Activated CD8-positive, alpha-beta memory T cell treated with anti-CD3 and anti-CD28 coated beads for 48 hours (primary cell): ENCODE data around the gene ITGAD.

Experiments used
- DNase-seq, 3 experiments: peaks; one replicate each; pipeline ENCODE4 v3.0.0-alpha.2; 2020; ENCODE audit warnings: low read depth in 2 of 3, low spot score in 2 of 3

Gene ITGAD

DNA sequence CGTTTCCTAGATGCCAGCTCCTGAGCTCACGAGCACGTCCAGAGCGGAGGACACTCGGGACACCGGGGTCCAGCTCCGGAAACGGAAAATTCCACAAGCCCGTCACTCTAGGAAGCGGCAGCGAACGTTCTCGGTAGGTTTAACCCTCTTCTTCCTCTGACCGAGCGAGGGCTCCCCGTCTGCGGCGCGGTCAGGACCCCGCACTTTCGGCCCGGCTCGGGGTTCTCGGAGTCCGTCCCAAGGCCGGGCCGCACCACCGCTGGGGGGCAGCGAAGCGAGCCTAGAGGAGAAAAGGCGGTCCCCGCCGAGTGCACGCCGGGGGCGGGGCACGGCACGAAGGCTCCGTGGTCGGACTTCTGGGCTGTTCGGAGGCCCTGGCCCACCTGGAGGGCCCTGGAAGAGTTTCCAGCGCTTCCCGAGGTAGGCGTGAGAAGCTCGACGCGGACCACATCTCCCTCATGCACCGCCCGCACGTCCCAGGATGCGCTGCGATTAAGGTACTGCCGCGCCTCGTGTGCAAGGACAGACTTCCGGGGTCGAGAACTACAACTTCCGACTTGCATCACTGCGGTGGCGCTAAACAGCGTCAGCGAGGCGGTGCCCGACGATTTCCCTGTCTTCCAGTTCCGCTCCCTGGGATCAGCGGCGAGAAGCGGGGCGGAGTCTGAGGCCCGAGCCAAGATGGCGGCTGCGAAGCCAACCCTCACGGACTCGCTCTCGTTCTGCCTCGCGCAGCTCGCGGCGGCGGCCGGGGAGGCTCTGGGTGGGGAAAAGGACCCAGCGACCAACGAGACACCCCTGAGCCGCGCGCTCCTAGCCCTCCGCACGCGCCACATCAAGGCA, 65.9 kb downstream of the ITGAD start, which contains the start of gene ARMC5:
Gene ARMC5, plus strand, starts transcription at position 658 of the 843 bp plus-strand sequence. Its CDS starts 24 bp downstream, at position 682.
- peak; percentile 86 to 89 (median 89) for DNase-seq

DNA sequence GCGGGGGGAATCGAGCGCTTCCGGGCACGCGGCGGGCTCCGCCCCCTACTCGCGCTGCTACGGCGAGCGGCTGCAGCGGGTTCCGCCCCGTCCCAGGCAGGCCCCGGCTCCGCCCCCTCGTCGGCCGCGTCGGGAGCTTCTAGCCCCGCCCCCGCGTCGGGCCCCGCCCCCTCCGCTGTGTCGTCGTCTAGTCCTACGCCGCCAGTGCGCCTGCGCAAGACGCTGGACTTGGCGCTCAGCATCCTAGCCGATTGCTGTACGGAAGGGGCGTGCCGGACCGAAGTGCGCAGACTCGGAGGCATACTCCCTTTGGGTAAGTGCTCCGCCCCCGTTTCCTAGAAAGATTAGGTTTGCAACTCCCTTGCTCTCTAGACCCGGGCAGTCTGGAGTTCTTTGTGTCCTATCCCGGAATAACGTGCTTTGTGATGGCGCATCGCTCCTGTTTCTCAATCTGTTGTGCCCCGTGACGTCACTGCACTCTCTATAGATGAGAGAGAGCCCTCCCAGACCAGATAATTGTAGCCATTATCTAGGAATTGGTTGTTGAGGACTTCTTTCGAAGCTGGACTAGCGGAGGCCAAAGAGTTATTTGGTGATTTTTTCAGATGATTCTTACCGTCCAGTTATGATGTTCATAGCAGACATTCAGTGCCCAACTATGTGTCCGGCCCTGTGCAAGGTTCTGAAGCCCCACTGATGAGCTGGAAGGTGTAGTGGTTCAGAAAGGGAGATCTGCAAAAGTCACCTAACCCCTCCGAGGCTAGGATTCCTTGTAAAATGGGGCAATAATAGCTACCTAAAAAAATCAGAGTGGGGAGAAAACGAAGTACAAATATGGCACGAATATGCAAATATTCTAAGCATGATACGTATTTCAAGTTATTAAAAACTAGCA, 66.8 kb downstream of the ITGAD start:
- peak; percentile 98 to 99 (median 98) for DNase-seq

DNA sequence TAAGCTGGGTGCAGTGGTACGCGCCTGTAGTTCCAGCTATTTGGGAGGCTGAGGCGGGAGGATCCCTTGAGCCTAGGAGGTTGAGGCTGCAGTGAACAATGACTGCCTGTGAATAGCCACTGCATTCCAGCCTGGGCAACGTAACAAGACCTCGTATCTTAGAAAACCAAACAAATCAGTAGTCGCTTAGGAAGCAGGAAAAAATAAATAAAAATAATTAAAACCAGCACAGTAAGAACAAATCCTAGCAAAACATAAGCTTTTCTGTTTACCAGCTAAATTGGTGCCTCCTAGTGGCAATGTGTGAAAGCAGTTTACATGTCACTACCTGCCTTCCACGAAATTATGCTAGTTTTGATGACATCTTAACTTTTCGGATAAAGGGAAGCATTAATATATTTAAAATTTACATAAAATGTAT, 67.5 kb downstream of the ITGAD start:
- DNase-seq, result no peak

DNA sequence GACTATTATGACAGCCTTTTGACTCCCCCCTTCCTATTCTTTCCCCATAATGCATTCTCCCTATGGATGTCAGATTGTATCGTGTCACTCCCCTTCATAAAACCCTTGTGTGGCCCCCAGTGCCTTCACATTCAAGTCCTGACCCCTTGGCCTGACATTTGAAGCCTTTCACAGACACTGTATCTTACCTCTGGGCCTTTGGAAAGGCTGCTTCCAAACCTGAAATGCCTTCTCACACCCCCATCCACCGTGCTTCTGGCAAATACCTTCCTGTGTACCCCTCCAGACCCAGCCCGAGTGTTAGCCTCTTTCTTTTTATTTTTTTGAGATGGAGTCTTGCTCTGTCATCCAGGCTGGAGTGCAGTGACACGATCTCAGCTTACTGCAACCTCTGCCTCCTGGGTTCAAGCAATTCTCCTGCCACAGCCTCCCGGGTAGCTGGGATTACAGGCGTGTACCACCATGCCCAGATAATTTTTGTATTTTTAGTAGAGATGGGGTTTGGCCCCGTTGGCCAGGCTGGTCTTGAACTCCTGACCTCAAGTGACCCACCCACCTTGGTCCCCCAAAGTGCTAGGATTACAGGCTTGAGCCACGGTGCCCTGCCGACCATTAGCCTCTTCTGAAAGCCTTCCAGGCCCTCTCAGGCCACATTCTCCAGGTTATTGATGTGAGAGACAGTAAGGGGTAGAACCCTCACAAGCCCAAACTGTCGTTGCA, 68.2 kb downstream of the ITGAD start:
- DNase-seq, result no peak

DNA sequence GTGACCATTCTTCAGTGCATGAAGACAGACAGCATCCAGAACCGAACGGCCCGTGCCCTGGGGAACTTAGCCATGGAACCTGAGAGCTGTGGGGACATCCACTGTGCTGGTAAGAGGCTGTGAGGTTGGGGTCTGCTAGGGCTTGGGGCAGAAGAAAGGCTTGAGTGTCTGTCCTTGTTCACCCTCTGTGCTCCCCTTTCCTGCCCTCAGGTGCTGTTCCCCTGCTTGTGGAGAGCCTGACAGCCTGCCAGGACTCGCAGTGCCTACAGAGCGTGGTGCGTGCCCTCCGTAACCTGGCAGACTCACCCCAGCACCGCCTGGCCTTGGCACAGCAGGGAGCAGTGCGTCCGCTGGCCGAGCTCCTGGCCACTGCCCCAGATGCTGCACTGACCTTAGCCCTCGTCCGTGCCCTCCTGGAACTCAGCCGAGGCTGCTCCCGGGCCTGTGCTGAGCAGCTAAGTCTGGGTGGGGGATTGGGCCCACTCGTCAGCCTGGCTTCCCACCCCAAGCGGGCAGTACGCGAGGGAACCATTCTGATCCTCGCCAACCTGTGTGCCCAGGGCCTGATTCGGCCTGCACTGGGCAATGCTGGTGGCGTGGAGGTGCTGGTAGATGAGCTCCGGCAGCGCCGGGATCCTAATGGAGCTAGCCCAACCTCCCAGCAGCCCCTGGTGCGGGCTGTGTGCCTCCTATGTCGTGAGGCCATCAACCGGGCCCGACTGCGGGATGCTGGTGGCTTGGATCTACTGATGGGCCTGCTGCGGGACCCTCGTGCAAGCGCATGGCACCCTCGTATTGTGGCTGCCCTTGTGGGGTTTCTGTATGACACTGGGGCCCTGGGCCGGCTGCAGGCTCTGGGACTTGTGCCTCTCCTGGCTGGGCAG, 69.0 kb downstream of the ITGAD start:
- DNase-seq, result no peak

DNA sequence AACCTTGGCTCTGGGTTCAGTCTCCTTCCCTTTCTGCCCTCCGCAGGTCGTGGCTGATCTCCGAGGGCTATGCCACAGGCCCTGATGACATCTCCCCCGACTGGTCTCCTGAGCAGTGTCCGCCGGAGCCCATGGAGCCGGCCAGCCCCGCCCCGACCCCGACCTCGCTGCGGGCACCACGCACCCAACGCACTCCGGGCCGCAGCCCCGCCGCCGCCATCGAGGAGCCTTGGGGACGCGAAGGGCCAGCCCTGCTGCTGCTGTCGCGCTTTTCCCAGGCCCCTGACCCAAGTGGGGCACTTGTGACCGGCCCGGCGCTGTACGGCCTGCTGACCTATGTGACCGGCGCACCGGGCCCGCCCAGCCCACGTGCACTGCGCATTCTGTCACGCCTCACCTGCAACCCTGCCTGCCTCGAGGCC, 71.2 kb downstream of the ITGAD start:
- no peak for DNase-seq

DNA sequence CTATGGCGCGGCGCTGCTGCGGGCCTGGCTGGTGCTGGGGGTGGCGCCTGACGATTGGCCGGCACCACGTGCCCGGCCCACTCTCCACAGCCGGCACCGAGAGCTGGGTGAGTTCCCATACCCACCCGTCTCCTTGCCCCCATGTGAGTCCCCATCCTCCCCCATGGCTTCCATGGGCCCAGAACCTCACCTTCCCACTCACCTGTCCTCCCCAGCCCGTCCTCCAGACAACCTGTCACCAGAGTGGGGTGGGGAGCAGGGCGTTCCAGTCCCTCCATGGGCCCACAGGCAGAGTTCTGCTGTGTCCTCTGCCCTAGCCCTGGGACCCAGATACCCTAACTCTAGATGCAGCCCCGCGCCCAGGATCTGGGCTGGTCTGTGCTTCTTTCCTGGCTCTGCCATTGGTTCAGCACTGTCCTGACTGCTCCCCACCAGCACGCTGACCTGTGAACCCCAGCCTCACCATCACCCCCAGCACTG, 71.7 kb downstream of the ITGAD start:
- no peak for DNase-seq

DNA sequence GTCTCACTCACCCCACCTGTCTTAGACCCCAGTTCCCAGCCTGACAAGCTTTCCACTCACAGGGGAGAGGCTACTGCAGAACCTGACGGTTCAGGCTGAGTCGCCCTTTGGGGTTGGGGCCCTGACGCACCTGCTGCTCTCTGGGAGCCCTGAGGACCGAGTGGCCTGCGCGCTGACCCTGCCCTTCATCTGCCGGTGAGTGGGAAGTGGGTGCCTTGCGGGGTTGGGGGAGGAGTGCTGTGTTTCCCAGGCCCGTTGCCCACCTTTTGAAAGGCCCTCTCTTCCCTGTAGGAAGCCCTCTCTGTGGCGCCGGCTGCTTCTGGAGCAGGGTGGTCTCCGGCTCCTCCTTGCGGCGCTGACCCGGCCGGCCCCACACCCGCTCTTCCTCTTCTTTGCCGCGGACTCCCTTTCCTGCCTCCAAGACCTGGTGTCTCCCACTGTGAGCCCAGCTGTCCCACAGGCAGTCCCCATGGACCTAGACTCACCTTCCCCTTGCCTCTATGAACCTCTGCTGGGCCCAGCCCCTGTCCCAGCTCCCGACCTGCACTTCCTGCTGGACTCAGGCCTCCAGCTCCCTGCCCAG, 72.7 kb downstream of the ITGAD start:
- DNase-seq, result no peak

DNA sequence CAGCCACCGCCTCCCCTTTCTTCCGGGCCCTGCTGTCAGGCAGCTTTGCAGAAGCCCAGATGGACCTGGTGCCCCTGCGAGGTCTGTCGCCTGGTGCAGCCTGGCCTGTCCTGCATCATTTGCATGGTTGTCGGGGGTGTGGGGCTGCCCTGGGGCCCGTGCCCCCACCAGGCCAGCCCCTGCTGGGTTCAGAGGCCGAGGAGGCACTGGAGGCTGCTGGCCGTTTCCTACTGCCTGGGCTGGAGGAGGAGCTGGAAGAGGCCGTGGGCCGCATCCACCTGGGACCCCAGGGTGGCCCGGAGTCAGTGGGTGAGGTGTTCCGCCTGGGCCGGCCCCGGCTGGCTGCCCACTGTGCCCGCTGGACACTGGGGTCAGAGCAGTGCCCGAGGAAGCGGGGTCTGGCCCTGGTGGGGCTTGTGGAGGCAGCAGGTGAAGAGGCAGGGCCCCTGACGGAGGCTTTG, 73.3 kb downstream of the ITGAD start:
- DNase-seq, result no peak

DNA sequence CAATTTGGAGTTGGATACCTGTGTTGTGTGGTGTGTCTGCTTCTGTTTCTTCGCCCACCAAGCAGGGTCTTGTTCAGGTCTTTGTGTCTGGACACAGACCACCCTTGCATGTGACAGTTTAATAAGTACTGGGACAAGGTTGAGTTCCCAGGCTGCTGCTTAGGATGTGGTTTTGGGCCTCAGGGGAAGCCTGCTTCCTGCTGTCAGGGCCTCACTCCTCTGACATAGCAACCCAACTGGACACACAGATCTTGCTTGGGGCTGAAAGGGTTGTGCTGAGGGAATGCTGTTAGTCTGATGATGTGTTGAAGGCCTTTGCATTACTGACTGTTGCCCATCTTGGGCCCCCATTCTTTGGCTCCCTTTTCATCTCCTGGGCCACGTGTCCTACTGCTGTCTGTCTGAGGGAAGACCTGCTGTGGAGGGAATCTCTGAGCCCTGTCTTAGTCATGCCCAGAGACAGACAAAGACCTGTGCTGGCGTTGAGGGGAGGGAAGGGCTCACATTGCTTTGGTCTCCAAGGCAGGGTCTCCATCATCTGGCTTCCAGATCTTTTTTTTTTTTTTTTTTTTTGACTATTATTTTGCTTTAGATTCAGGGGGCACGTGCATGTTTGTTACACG, 74.1 kb downstream of the ITGAD start:
- no peak for DNase-seq

DNA sequence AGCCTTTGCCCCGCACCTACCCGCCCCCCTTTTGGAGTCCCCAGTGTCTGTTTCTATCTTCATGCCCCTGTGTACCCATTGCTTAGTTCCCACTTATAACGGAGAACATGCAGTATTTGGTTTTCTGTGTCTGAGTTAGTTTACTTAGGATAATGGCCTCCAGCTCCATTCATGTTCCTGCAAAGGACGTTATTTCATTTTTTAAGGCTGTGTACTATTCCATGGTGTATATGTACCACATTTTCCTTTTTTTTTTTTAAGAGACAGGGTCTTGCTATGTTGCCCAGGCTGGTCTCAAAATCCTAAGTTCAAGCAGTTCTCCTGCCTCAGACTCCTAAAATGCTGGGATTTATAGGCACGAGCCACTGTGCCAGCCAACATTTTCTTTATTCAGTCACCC, 74.7 kb downstream of the ITGAD start:
- no peak for DNase-seq

DNA sequence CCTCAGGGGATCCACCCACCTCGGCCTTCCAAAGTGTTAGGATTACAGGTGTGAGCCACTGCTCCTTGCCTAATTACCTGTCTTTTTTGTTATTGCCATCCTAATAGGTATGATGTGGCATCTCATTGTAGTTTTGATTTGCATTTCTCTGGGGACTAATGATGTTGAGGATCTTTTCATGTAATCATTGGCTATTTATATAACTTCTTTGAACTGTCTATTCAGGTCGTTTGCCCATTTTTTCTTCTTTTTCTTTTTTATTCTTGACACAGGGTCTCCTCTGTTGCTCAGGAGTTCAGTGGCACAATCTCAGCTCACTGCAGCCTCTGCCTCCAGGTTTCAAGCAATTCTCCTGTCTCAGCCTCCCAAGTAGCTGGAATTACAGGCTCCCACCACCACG, 77.5 kb downstream of the ITGAD start:
- DNase-seq, result no peak

DNA sequence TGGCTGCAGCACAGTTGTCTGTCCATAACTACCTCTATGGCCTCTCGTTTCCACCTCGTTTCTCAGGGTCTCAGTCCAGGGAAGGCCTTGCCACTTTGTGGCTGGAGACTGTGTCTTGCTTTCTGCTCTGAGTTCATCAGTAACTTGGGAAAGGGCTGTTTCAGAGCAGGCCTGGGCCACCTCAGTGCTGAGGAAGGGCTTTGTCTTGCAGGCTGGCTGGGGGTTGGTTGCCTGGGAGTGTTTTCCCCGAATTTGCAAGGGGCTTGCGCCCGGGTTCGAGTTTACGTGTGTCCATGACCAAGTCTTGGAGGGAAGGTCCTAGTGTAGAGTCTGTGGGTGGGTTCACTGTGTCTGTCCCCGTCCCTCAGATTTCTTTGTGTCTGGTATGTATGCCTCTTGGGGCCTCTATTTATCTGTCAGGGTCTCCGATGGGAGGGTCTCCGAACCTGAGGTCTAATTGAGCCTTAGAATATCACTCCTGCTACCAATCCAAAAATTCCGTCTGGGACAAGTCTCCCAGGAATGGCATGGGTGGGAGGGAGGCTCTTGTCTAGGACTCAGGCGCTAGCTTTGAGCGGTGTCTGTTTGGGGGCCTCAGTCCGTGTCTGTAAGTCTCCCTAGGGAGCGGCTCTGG, 78.2 kb downstream of the ITGAD start:
- DNase-seq, result no peak

DNA sequence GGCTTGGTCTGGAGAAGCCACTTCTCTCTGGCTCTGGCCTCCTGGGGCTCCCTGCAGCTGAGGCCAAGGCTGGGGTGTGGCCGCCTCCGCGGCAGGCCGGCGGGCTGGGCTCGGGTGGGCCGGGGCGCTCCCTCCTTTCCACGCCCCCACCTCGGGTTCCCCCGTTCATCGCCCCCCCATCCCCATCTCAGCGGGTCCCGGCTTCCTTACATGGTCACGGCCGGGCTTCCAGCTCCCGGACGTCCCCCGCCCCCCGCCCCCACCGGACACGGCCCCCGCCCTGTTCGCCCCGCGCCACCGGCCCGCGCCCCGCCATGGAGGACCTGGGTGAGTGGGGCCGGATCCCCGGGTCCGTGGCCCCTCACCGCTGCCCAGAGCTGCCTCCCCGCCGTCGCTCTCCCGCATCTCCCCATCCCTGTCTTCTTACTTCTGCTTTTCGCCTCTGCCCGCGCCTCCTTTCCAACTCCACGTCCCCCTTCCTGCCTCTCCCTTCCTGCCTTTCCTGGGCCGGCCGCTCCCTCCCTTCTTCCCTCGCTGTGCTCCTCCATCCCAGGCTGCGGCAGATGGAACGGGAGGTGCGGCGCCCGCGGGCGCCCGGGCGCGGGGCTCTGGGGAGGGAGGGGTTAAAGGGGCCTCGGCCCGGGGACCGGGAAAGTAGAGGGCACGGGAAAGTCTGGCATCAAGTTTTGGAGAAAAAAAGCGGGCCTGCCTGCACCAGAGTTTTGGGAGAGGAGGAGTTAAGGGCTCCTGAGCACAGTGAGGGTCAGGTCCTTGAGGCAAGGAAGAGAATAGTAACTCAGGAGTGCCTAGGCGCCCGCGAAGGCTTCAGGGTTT, 79.0 kb downstream of the ITGAD start, which contains the start of gene TGFB1I1:
Gene TGFB1I1, plus strand, starts transcription at position 278 of the 834 bp plus-strand sequence. Its CDS starts 37 bp downstream, at position 315.
- no peak for DNase-seq

DNA sequence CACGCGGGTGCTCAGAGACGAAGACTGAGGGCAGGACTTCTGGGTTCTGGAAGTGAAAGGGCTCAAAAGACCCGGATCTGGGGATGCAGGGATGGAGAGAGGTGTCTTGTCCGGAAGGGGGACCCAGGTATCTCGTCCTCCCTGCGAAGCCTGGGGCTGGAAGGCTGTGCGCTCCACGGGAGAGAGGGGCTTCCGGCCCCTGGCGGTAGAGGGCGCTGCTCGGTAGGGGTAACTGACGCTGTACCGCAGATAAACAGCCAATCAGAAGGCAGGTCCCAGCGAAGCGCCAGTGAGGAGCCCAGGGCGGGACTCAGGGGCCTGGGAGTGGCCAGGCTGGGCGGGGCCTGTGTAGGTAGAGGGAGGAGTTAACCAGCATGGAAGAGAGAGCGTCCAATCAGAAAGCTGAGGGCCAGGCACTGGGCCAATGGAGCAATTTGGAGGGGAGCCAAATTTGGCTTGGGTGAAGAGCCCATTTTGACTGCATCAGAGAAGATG, 79.6 kb downstream of the ITGAD start:
- no peak for DNase-seq

DNA sequence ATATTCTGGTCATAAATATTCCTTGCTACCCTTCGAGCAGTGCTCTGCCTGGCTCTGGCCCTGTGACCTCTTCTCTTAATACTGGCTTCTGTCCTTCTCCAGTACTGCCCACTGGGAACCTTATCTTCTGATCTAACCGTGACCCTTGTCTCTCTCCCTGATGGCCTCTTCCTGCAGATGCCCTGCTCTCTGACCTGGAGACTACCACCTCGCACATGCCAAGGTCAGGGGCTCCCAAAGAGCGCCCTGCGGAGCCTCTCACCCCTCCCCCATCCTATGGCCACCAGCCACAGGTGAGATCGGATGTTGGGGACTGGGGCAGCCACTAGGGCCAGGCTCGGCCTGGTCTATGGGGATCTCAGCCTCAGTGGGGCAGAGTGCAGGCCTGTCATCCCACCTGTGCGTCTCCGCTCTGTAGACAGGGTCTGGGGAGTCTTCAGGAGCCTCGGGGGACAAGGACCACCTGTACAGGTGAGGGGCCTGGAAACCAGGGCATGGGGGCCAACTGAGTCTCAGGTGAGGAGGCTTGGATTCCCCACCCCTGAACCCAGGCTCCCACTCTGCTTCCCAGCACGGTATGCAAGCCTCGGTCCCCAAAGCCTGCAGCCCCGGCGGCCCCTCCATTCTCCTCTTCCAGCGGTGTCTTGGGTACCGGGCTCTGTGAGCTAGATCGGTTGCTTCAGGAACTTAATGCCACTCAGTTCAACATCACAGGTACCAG, 80.3 kb downstream of the ITGAD start:
- no peak for DNase-seq

DNA sequence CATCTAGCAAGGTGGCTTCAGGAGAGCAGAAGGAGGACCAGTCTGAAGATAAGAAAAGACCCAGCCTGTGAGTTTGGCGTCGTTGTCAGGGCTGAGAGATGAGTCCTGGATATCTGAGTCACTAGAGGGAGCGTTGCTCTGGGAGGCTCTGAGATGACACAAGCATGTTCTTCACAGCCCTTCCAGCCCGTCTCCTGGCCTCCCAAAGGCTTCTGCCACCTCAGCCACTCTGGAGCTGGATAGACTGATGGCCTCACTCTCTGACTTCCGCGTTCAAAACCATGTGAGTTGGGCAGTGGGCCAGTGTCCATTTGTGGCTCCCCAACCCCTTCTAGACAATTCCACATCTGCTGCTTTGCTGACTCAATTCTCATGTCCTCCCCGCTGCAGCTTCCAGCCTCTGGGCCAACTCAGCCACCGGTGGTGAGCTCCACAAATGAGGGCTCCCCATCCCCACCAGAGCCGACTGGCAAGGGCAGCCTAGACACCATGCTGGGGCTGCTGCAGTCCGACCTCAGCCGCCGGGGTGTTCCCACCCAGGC, 81.1 kb downstream of the ITGAD start:
- DNase-seq, result no peak
